GM12878 (cell line): ENCODE results near the gene AK4. TPM values are rescaled to one million over a fixed set of nuclear protein-coding genes. Genes with fewer than 3 reads are reported as not detected.

Experiments
- ATAC-seq: fragments of 200-7000 bp; cut with Tn5 transposase; 3 replicates; pipeline ENCODE4 v1.9.1; 2020; ENCODE audit warnings: mild to moderate bottlenecking, moderate library complexity
- BruUV-seq: library from RNA; stranded (reverse); fragments of 400-500 nt; replicated peaks from 2 replicates; lab custom pipeline; 2021; lab: Mats Ljungman, UMichigan
- CTCF ChIA-PET: fragments of 300-600 bp; sonication (Branson Sonifier 250); formaldehyde crosslinking; extraction: SDS; loops from one replicate; lab custom pipeline; 2021; ENCODE audit warnings: inconsistent platforms; lab: Yijun Ruan, JAX
- POLR2A ChIA-PET: fragments of 350-600 bp; formaldehyde crosslinking; extraction: SDS; loops from one replicate; lab custom pipeline; 2021; ENCODE audit warnings: inconsistent platforms; lab: Charles Lee
- RAD21 ChIA-PET: fragments of 300-600 bp; sonication (Branson Sonifier 250); formaldehyde crosslinking; loops from one replicate; lab custom pipeline; 2023; ENCODE audit warnings: antibody characterized with exemption; ENCODE audit not compliant: unreplicated experiment; lab: Charles Lee
- SMC1A ChIA-PET: fragments of 300-600 bp; sonication (Branson Sonifier 250); formaldehyde crosslinking; loops from one replicate; lab custom pipeline; 2023; ENCODE audit not compliant: unreplicated experiment, uncharacterized antibody; lab: Charles Lee
- DNase-seq: peaks from one replicate; pipeline ENCODE4 v3.0.0-alpha.2; 2011; ENCODE audit warnings: low read depth, low spot score
- FAIRE-seq: peaks from 3 replicates; lab custom pipeline; 2011; peaks lifted over from hg19 to GRCh38; lab: Jason Lieb, UNC
- H2AFZ ChIP-seq: 2 replicates; pipeline ENCODE4 v1.6.0; 2011; ENCODE audit warnings: low read depth, low read length, control low read depth; ENCODE audit not compliant: control insufficient read depth
- H3K27ac ChIP-seq: 2 replicates; pipeline ENCODE4 v1.5.1; 2011; ENCODE audit warnings: control low read depth; ENCODE audit not compliant: control insufficient read depth, insufficient read depth
- H3K27me3 ChIP-seq, 2 experiments: replicated peaks in 1 of 2; 2 replicates each; pipeline versions ENCODE4 v1.6.0 to v1.6.1; 2011; ENCODE audit warnings: low read length in 1 of 2; ENCODE audit not compliant: control insufficient read depth in 2 of 2, insufficient read depth in 2 of 2
- H3K36me3 ChIP-seq, 2 experiments: 2 replicates each; pipeline ENCODE4 v1.5.1; 2011; ENCODE audit warnings: low read length in 1 of 2; ENCODE audit not compliant: control insufficient read depth in 2 of 2, insufficient read depth in 2 of 2
- H3K4me1 ChIP-seq: 2 replicates; pipeline ENCODE4 v1.6.1; 2011; ENCODE audit warnings: mild to moderate bottlenecking, low read length, moderate library complexity, mixed read lengths; ENCODE audit not compliant: control insufficient read depth, insufficient read depth
- H3K4me2 ChIP-seq: 2 replicates; pipeline ENCODE4 v1.6.0; 2011; ENCODE audit warnings: control low read depth; ENCODE audit not compliant: control insufficient read depth, insufficient read depth
- H3K4me3 ChIP-seq: fragments of 200-600 bp; sonication (generic); 2 replicates; pipeline ENCODE4 v1.5.1; 2016
- H3K79me2 ChIP-seq: 2 replicates; pipeline ENCODE4 v1.6.0; 2011; ENCODE audit warnings: low read length; ENCODE audit not compliant: control insufficient read depth, insufficient read depth
- H3K9ac ChIP-seq: 2 replicates; pipeline ENCODE4 v1.8.0; 2011; ENCODE audit warnings: low read length, control low read depth, mixed read lengths; ENCODE audit not compliant: control insufficient read depth, insufficient read depth
- H3K9me3 ChIP-seq: replicated peaks from 3 replicates; pipeline ENCODE4 v1.5.1; 2011; ENCODE audit warnings: mild to moderate bottlenecking, low read length; ENCODE audit not compliant: control insufficient read depth, insufficient read depth
- H4K20me1 ChIP-seq: 2 replicates; pipeline ENCODE4 v1.6.0; 2011; ENCODE audit not compliant: control insufficient read depth, insufficient read depth
- BCL3 ChIP-seq: IDR thresholded peaks from 2 replicates; pipeline ENCODE4 v1.6.1; 2011; ENCODE audit warnings: borderline replicate concordance, low read depth, mild to moderate bottlenecking, moderate library complexity, low read length; ENCODE audit not compliant: insufficient read depth, poor library complexity, severe bottlenecking
- BCLAF1 ChIP-seq: fragments of 450-650 bp; IDR thresholded peaks from 2 replicates; pipeline ENCODE4 v1.6.1; 2017; ENCODE audit warnings: antibody characterized with exemption, mild to moderate bottlenecking, moderate library complexity
- MTA3 ChIP-seq: IDR thresholded peaks from 2 replicates; pipeline ENCODE4 v1.6.1; 2012; ENCODE audit warnings: low read length, inconsistent platforms, borderline replicate concordance
- NR2C2 ChIP-seq: IDR thresholded peaks from 2 replicates; pipeline ENCODE4 v1.6.1; 2011; ENCODE audit warnings: borderline replicate concordance, low read depth; ENCODE audit not compliant: control insufficient read depth, insufficient read length
- POLR2A ChIP-seq: IDR thresholded peaks from 2 replicates; pipeline ENCODE4 v1.6.1; 2011; ENCODE audit warnings: low read depth, mild to moderate bottlenecking, low read length
- SMARCA5 ChIP-seq: fragments of 450-650 bp; IDR thresholded peaks from 2 replicates; pipeline ENCODE4 v1.6.1; 2017; ENCODE audit warnings: mild to moderate bottlenecking
- YY1 ChIP-seq: IDR thresholded peaks from 2 replicates; pipeline ENCODE4 v1.6.1; 2011; ENCODE audit warnings: low read depth, mild to moderate bottlenecking, low read length
- ZNF24 ChIP-seq: fragments of 450-650 bp; IDR thresholded peaks from 2 replicates; pipeline ENCODE4 v1.6.1; 2017; ENCODE audit warnings: antibody characterized with exemption, mild to moderate bottlenecking
- WGBS: methylation state at CpG from one replicate; pipeline ENCODE4 v1.1.6; 2016; ENCODE audit warnings: low lambda C conversion rate; ENCODE audit not compliant: insufficient replicate concordance, insufficient coverage; ENCODE audit errors: missing lambda C conversion rate; 5-methylcytosine and 5-hydroxymethylcytosine counted together
- in situ Hi-C: fragments of 300-500 bp; cut with MboI; formaldehyde crosslinking; loops from 9 replicates; pipeline ENCODE4 v1.14.3; 2018; ENCODE audit warnings: mixed read lengths
- intact Hi-C: fragments of 100-400 bp; cut with micrococcal nuclease; formaldehyde crosslinking; loops from one replicate; pipeline ENCODE4 v1.14.2; 2022; ENCODE audit not compliant: unreplicated experiment
- polyA plus RNA-seq, 11 experiments: library from polyadenylated mRNA; depleted of rRNA in 4 of 11; unstranded in 6 of 11; stranded (reverse) in 5 of 11; fragments of >200 nt; fragmentation: Nextera tagmentation in 4 of 11; fragmentation: Illumina TruSeq in 1 of 11; extraction: Ambion mirVana in 4 of 11; extraction: Trizol in 1 of 11; gene quantifications; 1 replicate in 1 of 11; 2 replicates in 10 of 11; pipeline versions ENCODE4 v1.2.1 to v1.2.3, GENCODE V29; 2011 to 2016; ENCODE audit warnings: inconsistent platforms in 2 of 11, missing spikeins in 2 of 11, low read depth in 1 of 11
- total RNA-seq, 4 experiments: library from RNA; depleted of rRNA in 3 of 4; stranded (reverse); fragments of >200 nt in 3 of 4; fragmentation: Illumina TruSeq in 1 of 4; extraction: Trizol in 1 of 4; gene quantifications; 2 replicates each; pipeline versions ENCODE4 v1.2.1 to v1.2.3, GENCODE V29; 2013 to 2021
- TF ChIP-seq, protein P1 (sequence below): fragments of 450-650 bp; IDR thresholded peaks from 2 replicates; pipeline ENCODE4 v1.6.1; 2017; ENCODE audit warnings: borderline replicate concordance

AK4 gene
- total and polyA plus RNA-seq, 10 of the 15 experiments (the other 5 are each of a cell fraction or from before 2014, with no cell fraction given), result 23.9 to 161 (median 49.0) TPM

DNA sequence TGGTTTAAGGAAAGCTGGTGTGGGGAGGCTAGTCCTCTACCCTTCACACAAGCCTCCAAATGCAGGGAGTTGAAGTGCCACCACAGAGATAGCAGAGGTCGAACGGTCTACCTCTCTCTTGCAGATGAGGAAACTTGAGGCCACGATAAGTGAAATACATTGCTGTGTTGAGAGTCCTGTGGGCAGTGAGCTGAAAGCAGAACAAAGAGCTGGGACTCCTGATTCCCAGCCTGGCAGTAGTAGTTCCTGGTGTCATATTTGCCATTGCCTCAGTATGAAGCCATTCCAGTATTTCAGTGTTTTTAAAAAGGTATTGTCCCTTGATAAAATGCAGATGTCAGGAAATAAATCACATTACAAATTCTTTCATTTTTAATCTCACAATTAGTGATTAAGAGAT is 28.6 kb downstream of the AK4 start:
- Histone ChIP-seq H3K4me2 (no peak overlapping the region), H2AFZ (no peak overlapping the region), H3K27ac (no peak overlapping the region), H3K9me3 (no peaks in the 10 kb centered on the region; the same call in 2 of the 3 replicates), H3K4me3 (no peak overlapping the region), H3K36me3 (0 out of 4 replicates have a peak, but pooled peaks cover 0 to 4% of the 10 kb centered on the region in 2 experiments), H3K9ac (no peak overlapping the region), H3K27me3 (no peaks in the 10 kb centered on the region), H3K4me1 (peaks cover 24% of the 10 kb centered on the region), H4K20me1 (peaks cover 3% of the 10 kb centered on the region; the same call in 1 of the 2 replicates), H3K79me2 (peaks cover 68% of the 10 kb centered on the region)
- 96% methylated on average over 3 of the region's 3 CpGs for WGBS
- TF ChIP-seq BCL3 (no peak), NR2C2 (no peak), POLR2A (no peak), BCLAF1 (no peak), YY1 (no peak), MTA3 (no peak), ZNF24 (no peak), SMARCA5 (no peak)
- TF ChIP-seq, protein P1, sequence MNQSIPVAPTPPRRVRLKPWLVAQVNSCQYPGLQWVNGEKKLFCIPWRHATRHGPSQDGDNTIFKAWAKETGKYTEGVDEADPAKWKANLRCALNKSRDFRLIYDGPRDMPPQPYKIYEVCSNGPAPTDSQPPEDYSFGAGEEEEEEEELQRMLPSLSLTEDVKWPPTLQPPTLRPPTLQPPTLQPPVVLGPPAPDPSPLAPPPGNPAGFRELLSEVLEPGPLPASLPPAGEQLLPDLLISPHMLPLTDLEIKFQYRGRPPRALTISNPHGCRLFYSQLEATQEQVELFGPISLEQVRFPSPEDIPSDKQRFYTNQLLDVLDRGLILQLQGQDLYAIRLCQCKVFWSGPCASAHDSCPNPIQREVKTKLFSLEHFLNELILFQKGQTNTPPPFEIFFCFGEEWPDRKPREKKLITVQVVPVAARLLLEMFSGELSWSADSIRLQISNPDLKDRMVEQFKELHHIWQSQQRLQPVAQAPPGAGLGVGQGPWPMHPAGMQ, result no peak
- intact Hi-C loops, result no loop called here
- ChIA-PET CTCF (interaction anchor here (0.6 to 1.5 kb wide), 4 partner anchors 11 to 102 kb away, joined by 3 to 4 read pairs (median 4); no protein-coding TSS in a partner anchor), POLR2A (interaction anchor here (0.8 kb wide), 1 partner anchor 234 kb away, joined by 3 read pairs; no protein-coding TSS in a partner anchor), RAD21 (no interaction called here), SMC1A (interaction anchor here (1.1 to 1.4 kb wide), 3 partner anchors 13 to 22 kb away, joined by 3 to 6 read pairs (median 4); no protein-coding TSS in a partner anchor)
- ATAC-seq, result no peak
- BruUV-seq, result no TSS peak
- in situ Hi-C loops, result no loop called here
- no peak for FAIRE-seq
- no peak for DNase-seq
